GM12891 (cell line): ENCODE data around the gene LIX1L.

Experiments
- POLR2A ChIP-seq: IDR thresholded peaks from 2 replicates; pipeline ENCODE4 v1.6.1; 2011; ENCODE audit warnings: low read depth, low read length, control low read depth
- POLR2AphosphoS5 ChIP-seq: IDR thresholded peaks from 2 replicates; pipeline ENCODE4 v1.6.1; 2011; ENCODE audit warnings: low read depth, low read length, control low read depth
- TAF1 ChIP-seq: IDR thresholded peaks from 2 replicates; pipeline ENCODE4 v1.6.1; 2011; ENCODE audit warnings: low read depth, low read length, control low read depth

DNA sequence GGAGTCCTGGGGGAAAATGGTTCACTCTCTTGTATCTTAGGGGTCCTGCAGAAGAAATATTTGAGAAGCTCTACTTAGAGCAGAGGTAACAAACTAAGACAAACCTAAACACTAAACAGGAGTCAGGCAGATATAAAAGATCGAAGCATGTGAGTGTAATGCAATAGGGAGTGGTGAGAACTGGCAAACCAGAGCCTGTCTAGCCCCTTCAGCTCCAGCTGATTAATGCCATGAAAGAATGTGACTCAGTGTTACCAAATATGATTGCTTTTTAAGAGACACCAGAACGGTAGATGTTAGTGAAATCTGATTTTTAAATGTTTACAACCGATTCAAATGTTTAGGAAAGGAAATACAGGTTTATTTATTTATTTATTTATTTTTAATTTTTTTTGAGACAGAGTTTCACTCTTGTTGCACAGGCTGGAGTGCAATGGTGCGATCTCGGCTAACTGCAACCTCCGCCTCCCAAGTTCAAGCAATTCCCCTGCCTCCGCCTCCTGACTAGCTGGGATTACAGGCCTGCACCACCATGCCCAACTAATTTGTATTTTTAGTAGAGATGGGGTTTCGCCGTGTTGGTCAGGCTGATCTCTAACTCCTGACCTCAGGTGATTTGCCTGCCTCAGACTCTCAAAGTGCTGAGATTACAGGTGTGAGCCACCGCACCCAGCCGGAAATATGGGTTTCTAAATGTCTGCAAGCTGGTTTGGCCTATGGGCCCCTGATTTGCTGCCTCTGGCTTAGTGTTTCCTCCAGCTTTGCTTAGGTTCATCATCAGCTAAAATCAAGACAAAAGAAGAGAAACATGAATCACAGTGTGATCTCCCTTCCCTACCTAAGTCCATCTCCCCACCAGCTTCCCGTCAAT is 26.4 kb upstream of the LIX1L start:
- no peak for TF ChIP-seq POLR2A
- TF ChIP-seq POLR2AphosphoS5: no peak
- no peak for TF ChIP-seq TAF1
